ENCODE measurements around the gene PTHLH.

DNA sequence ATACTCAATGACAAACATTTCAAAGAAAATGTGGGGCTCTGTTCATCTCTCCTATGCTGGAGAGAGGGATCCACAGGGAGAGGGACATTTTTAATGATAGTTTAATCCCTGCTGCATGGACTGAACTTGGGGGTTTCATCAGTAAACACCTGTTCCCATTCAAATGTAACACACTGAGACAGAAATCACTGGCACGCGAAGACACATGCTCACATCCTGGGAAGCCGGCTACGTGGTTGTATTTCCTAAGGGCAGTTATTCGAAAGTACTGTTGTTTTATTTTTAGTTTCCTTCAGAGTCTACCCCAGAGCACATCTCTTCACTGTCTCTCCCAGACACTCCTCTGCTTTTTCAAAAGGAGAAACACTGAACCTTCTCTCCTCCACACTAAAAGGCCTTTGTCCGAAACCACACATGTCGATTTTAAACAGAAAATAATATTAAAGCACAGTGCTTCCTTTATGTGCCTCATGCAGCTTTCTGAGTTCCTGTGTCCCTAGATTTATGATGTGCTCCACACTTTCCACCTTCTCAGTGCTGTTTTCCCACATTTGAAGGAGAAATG, 52.8 kb downstream of the PTHLH start:
- no peak for TF ChIP-seq POLR2AphosphoS5 (IDR thresholded peaks at IDR 0.05; ENCODE audit: low read depth, low read length)
- TF ChIP-seq, protein P1, sequence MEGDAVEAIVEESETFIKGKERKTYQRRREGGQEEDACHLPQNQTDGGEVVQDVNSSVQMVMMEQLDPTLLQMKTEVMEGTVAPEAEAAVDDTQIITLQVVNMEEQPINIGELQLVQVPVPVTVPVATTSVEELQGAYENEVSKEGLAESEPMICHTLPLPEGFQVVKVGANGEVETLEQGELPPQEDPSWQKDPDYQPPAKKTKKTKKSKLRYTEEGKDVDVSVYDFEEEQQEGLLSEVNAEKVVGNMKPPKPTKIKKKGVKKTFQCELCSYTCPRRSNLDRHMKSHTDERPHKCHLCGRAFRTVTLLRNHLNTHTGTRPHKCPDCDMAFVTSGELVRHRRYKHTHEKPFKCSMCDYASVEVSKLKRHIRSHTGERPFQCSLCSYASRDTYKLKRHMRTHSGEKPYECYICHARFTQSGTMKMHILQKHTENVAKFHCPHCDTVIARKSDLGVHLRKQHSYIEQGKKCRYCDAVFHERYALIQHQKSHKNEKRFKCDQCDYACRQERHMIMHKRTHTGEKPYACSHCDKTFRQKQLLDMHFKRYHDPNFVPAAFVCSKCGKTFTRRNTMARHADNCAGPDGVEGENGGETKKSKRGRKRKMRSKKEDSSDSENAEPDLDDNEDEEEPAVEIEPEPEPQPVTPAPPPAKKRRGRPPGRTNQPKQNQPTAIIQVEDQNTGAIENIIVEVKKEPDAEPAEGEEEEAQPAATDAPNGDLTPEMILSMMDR (IDR thresholded peaks at IDR 0.05) = no peak
- no peak for TF ChIP-seq TCF7L2 (IDR thresholded peaks at IDR 0.05; ENCODE audit: low read depth, low read length)

Data from Panc1 (cell line).